MM.1S (cell line): ENCODE results near the gene YY1AP1.

Source experiments
- DNase-seq: peaks from one replicate; pipeline ENCODE4 v3.0.0-alpha.2; 2015
- H2AFZ ChIP-seq: fragments of 300-600 bp; sonication (generic); 2 replicates; pipeline ENCODE4 v1.6.0; 2016; ENCODE audit warnings: antibody characterized with exemption, low read length
- H3F3A ChIP-seq: fragments of 300-600 bp; sonication (generic); 2 replicates; pipeline ENCODE4 v1.6.1; 2016; ENCODE audit warnings: mild to moderate bottlenecking, antibody characterized with exemption, low read length, moderate library complexity, mixed read lengths; ENCODE audit not compliant: insufficient read depth
- H3K27ac ChIP-seq: fragments of 300-600 bp; sonication (generic); 2 replicates; pipeline ENCODE4 v1.5.1; 2016; ENCODE audit warnings: mild to moderate bottlenecking, low read length
- H3K27me3 ChIP-seq: fragments of 300-600 bp; sonication (generic); replicated peaks from 2 replicates; pipeline ENCODE4 v1.6.0; 2016; ENCODE audit warnings: low read length; ENCODE audit not compliant: insufficient read depth
- H3K36me3 ChIP-seq: fragments of 300-600 bp; sonication (generic); replicated peaks from 2 replicates; pipeline ENCODE4 v1.6.1; 2016; ENCODE audit warnings: mild to moderate bottlenecking, low read length, mixed read lengths; ENCODE audit not compliant: insufficient read depth
- H3K4me1 ChIP-seq: fragments of 300-600 bp; sonication (generic); 2 replicates; pipeline ENCODE4 v1.6.1; 2016; ENCODE audit warnings: low read length, mixed read lengths
- H3K4me2 ChIP-seq: fragments of 300-600 bp; sonication (generic); 2 replicates; pipeline ENCODE4 v1.6.0; 2016; ENCODE audit warnings: low read depth, low read length
- H3K4me3 ChIP-seq: fragments of 300-600 bp; sonication (generic); 2 replicates; pipeline ENCODE4 v1.5.1; 2016; ENCODE audit warnings: low read length, mixed read lengths
- H3K79me2 ChIP-seq: fragments of 300-600 bp; sonication (generic); 2 replicates; pipeline ENCODE4 v1.6.1; 2016; ENCODE audit warnings: mixed run types, low read length, mixed read lengths
- H3K9ac ChIP-seq: fragments of 300-600 bp; sonication (generic); 2 replicates; pipeline ENCODE4 v1.6.1; 2016; ENCODE audit warnings: low read length, mixed read lengths
- H3K9me2 ChIP-seq: fragments of 300-600 bp; sonication (generic); replicated peaks from 2 replicates; pipeline ENCODE4 v1.6.1; 2016; ENCODE audit warnings: mild to moderate bottlenecking, low read length, mixed read lengths; ENCODE audit not compliant: insufficient read depth
- H3K9me3 ChIP-seq: fragments of 300-600 bp; sonication (generic); replicated peaks from 2 replicates; pipeline ENCODE4 v1.6.1; 2016; ENCODE audit warnings: mild to moderate bottlenecking, low read length, mixed read lengths; ENCODE audit not compliant: insufficient read depth
- H4K20me1 ChIP-seq: fragments of 300-600 bp; sonication (generic); 2 replicates; pipeline ENCODE4 v1.6.1; 2016; ENCODE audit warnings: mild to moderate bottlenecking, low read length, moderate library complexity, mixed read lengths; ENCODE audit not compliant: insufficient read depth
- EZH2 ChIP-seq: fragments of 300-600 bp; sonication (generic); optimal IDR thresholded peaks from 2 replicates; pipeline ENCODE3; 2017; ENCODE audit warnings: low read depth, mild to moderate bottlenecking, antibody characterized with exemption, low read length, mixed read lengths
- EZH2phosphoT487 ChIP-seq: fragments of 300-600 bp; sonication (generic); IDR thresholded peaks from 2 replicates; pipeline ENCODE4 v1.6.1; 2018; ENCODE audit warnings: antibody characterized with exemption, low read length
- TF ChIP-seq, protein P1 (sequence below): fragments of 300-600 bp; sonication (generic); IDR thresholded peaks from 2 replicates; pipeline ENCODE4 v1.5.1; 2016; ENCODE audit warnings: antibody characterized with exemption, low read length, mixed read lengths

YY1AP1 gene, protein sequence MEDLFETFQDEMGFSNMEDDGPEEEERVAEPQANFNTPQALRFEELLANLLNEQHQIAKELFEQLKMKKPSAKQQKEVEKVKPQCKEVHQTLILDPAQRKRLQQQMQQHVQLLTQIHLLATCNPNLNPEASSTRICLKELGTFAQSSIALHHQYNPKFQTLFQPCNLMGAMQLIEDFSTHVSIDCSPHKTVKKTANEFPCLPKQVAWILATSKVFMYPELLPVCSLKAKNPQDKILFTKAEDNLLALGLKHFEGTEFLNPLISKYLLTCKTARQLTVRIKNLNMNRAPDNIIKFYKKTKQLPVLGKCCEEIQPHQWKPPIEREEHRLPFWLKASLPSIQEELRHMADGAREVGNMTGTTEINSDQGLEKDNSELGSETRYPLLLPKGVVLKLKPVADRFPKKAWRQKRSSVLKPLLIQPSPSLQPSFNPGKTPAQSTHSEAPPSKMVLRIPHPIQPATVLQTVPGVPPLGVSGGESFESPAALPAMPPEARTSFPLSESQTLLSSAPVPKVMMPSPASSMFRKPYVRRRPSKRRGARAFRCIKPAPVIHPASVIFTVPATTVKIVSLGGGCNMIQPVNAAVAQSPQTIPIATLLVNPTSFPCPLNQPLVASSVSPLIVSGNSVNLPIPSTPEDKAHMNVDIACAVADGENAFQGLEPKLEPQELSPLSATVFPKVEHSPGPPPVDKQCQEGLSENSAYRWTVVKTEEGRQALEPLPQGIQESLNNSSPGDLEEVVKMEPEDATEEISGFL

DNA sequence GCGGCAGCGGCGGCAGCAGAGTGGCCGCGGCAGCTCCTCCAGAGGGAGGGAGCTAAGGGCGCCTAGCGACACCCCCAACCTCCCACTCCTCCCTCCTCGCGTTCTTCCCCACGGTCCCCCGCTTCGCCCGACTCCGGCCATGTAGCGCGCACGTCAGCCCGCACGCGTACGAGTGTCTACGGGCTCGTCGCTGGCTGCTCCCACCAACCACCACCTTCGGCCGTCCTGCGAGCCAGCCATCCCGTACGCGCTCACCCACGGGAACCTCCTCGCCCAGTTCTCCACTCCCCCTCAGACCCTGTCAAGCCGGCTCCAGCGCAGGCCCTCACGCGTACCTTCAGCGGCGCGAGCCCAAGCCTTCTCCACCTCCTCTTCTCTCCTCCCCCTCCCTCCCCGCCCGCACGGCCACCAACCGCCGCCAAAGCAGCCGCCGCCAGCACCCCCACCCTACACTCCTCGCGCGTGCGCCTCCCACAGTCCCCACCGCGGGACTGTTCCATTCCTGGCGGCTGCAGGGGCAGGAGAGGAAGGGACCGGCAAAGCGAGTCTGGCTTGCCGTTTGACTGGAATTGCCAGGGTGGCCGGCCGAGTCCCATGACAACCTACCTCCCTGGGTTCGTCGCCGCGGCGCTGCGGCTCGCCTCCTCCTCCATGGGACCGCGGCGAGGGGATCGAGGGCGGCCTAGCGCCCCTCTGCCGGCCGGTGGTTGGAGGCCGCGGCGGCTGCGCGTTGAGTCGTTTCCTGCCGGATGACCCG, at the start of gene YY1AP1:
Gene YY1AP1, minus strand, starts transcription at position 451 of the 757 bp plus-strand sequence. CDS start 8,338 bp downstream, outside the sequence.
- peak; percentile 96 for DNase-seq
- TF ChIP-seq EZH2 (no peak), EZH2phosphoT487 (no peak)
- TF ChIP-seq, protein P1, sequence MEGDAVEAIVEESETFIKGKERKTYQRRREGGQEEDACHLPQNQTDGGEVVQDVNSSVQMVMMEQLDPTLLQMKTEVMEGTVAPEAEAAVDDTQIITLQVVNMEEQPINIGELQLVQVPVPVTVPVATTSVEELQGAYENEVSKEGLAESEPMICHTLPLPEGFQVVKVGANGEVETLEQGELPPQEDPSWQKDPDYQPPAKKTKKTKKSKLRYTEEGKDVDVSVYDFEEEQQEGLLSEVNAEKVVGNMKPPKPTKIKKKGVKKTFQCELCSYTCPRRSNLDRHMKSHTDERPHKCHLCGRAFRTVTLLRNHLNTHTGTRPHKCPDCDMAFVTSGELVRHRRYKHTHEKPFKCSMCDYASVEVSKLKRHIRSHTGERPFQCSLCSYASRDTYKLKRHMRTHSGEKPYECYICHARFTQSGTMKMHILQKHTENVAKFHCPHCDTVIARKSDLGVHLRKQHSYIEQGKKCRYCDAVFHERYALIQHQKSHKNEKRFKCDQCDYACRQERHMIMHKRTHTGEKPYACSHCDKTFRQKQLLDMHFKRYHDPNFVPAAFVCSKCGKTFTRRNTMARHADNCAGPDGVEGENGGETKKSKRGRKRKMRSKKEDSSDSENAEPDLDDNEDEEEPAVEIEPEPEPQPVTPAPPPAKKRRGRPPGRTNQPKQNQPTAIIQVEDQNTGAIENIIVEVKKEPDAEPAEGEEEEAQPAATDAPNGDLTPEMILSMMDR: no peak
- Histone ChIP-seq H3K4me1 (peaks cover 4% of the 10 kb centered on the region; the same call in 1 of the 2 replicates), H3K4me2 (peak within 1 kb of the TSS; percentile 50; the same call in 1 of the 2 replicates), H3K27ac (peak within 1 kb of the TSS; percentile 90), H3K9ac (peak within 1 kb of the TSS; percentile 99), H3K36me3 (no peaks in the 10 kb centered on the region; the same call in 1 of the 2 replicates), H3F3A (no peaks in the 10 kb centered on the region), H4K20me1 (peaks cover 18% of the 10 kb centered on the region), H3K27me3 (no peaks in the 10 kb centered on the region), H3K79me2 (peaks cover 58% of the 10 kb centered on the region), H3K9me2 (no peaks in the 10 kb centered on the region), H3K9me3 (no peaks in the 10 kb centered on the region), H2AFZ (peak within 1 kb of the TSS; percentile 95), H3K4me3 (peak within 1 kb of the TSS; percentile 95)

GRCh38 chr1:155729031-155729898, 40.7 kb upstream of the YY1AP1 start:
- no peak overlapping the region for H3K4me2 ChIP-seq
- no peak overlapping the region for H3K27ac ChIP-seq
- H3K9ac ChIP-seq: no peak overlapping the region
- peaks cover 14% of the 10 kb centered on the region; the same call in 1 of the 2 replicates for H3K79me2 ChIP-seq
- H3K36me3 ChIP-seq: peaks cover 13% of the 10 kb centered on the region
- H3F3A ChIP-seq: no peaks in the 10 kb centered on the region; the same call in 1 of the 2 replicates
- no peaks in the 10 kb centered on the region for H3K9me2 ChIP-seq
- no peaks in the 10 kb centered on the region for H3K27me3 ChIP-seq
- H3K4me3 ChIP-seq: no peak overlapping the region
- peak; percentile 66 for DNase-seq
- no peaks in the 10 kb centered on the region for H3K4me1 ChIP-seq
- TF ChIP-seq, protein P1: peak; percentile 76
- TF ChIP-seq EZH2 (no peak), EZH2phosphoT487 (no peak)
- H3K9me3 ChIP-seq: no peaks in the 10 kb centered on the region
- H2AFZ ChIP-seq: no peak overlapping the region
- no peaks in the 10 kb centered on the region for H4K20me1 ChIP-seq

DNA sequence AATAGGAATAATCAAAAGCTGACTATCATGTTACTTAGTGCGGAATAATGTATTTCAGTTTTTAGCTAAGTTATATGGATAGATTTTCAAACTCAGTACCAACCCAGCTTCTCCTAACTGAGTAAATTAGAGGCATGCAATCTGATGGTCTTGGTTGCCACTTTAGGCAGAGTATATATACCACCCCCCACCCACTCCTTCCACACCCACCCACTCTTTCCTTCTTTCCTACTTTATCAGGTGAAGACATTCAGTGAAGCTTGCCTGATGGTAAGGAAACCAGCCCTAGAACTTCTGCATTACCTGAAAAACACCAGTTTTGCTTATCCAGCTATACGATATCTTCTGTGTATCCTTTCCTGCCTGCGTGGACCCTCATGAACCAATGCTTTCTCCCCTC, 36.6 kb upstream of the YY1AP1 start:
- Histone ChIP-seq H3K9me3 (no peaks in the 10 kb centered on the region), H3K9ac (no peak overlapping the region), H3K36me3 (peaks cover 7% of the 10 kb centered on the region; the same call in 1 of the 2 replicates), H3K9me2 (no peaks in the 10 kb centered on the region), H3F3A (peaks cover 3% of the 10 kb centered on the region; the same call in 1 of the 2 replicates), H3K79me2 (peaks cover 46% of the 10 kb centered on the region), H3K4me3 (no peak overlapping the region), H2AFZ (no peak overlapping the region), H3K4me1 (no peaks in the 10 kb centered on the region), H3K27me3 (no peaks in the 10 kb centered on the region), H3K27ac (no peak overlapping the region), H4K20me1 (0 out of 2 replicates have a peak, but pooled peaks cover 2% of the 10 kb centered on the region), H3K4me2 (no peak overlapping the region)
- TF ChIP-seq EZH2phosphoT487 (no peak), EZH2 (no peak)
- TF ChIP-seq, protein P1: no peak
- DNase-seq: no peak
